ENCODE measurements around the gene DIRAS1. TPM values are rescaled to one million over a fixed set of nuclear protein-coding genes. Genes with fewer than 3 reads are reported as not detected.
A peak's percentile ranks its signal among the peaks of the same experiment; 100 is the strongest.
"Not testable (repeated sequence)": the region's sequence is repeated elsewhere in the genome, so short reads cannot be mapped to it uniquely, and the experiment has no call there.

DIRAS1 gene
- total RNA-seq, 1 donor from 2014 or later, result 23.1 TPM

DNA sequence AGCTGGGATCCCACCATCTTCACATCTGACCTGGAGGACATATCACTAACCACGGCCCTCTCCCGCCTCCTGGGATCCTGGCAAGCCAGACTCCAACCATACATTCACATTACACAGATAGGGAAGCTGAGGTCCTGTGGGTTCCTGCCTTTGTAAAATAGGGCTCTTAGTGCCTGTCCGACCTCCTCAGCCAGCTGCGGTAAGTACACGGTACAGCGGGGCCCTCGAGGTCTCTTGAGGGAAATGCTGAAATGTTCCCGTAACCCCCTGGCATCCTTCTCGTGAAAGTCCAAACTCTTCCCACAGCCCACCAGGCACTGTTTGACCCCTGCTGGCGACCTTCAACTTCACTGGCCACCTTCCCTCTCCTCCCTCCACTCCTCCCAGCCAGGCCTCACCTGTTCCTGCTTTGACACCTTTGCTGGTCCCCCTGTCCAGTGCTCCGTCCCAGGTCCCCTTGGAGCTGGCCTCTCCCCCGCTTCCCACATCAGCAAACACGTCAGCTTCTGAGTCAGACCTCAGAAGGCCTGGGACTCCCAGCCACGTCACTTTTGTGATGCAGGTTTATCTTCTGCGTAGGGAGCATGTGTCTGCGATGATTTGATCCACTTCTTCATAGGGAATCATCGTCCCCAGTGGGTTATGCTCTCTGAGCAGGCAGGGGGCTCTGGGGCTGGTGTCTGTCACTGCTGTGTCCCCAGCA is 9.8 kb downstream of the DIRAS1 start:
- DNase-seq, result no peak

DNA sequence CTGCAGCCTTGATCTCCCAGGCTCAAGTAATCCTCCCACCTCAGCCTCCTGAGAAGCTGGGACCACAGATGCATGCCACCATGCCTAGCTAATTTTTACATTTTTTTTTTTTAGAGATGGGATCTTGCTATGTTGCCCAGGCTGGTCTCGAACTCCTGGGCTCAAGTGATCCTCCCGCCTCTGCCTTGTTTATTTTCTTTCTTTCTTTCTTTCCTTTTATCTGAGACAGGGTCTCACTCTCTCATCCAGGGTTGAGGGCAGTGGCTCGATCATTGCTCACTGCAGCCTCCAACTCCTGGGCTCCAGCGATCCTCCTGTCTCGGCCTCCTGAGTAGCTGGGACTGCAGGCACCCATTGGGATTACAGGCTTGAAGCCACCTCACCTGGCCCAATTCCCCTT is 14.9 kb downstream of the DIRAS1 start:
- no peak for DNase-seq

DNA sequence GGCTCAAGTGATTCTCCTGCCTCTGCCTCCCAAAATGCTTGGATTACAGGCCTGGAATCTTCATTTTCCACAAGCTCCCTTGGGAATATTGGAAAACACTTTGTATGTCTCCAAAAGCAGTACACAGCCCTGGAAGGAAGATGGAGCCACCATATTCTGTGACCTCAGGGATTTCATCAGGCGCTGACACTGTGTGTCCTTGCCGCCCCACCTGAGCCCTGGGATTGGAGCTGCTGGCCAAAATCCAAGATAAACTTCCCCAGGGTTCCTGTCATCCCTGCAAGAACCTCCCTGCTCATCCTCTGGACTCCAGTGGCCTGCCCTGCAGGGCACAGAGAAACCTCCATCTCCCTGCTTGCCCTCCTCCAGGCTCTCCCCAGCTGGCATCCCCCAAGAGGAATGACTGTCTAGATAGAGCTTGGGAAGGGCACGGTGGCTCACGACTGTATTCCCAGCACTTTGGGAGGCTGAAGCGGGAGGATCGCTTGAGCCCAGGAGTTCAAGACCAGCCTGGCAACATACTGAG is 17.4 kb downstream of the DIRAS1 start:
- no peak for DNase-seq

DNA sequence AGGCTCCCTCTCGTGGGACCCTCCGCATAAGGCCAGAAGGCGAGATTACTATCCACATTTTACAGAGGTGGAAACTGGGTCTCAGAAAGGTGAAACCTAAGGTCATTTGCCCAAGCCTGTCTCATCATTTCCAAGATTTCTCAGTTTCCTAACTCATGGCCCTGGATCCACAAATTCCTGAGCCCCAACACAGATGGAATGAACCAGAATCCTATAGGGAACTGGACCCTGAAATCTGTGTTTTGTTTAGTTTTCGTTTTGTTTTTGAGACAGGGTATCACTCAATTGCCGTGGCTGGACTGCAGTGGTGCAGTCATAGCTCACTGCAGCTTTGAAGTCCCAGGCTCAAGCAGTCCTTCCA is 18.1 kb downstream of the DIRAS1 start:
- DNase-seq, result no peak

DNA sequence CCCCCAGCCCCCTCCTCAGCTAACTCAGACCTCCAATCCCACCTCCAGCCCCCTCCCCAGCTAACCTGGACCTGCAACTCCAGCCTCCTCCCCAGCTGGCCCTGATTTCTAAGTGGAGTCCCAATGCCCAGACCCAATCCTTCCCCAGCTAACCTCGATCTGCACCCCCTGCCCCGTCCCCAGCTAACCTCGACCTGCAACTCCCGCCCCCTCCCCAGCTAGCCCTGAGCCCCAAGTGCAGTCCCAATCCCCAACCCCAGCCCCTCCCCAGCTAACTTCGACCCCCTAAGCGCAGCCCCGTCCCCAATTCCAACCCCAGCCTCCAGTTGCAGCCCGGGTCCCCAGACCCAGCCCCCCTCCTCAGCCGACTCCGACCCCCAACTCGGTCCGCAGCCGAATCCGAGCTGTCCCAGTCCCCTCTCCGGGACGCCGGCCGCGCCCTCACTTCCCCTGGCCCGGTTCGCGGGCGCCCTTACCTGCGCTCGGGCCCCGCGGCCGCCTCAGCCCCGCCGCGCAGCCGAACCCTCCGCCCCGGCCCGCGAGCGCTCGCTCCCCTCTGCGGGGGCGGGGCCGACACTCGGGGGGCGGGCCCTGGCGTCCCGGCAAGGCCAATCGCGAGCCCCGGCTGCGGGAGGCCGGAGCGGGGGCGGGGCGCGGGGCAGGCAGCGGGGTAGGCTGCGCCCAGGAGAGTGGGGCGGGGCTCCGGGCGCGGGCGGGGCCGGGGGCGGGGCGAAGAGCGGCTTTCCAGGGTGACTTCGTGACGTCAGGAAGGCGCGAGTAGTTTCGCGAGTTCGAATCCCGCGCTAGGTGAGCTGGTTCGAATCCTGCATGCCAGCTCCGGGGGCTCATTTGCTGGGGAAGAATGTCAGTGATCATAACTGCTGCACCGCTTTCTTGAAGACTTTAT is 18.7 kb downstream of the DIRAS1 start, which contains the start of gene GNG7:
Gene GNG7 (minus strand): TSS at position 525 of the 907 bp plus-strand sequence. CDS start 182,006 bp downstream, outside the sequence.
- DNase-seq, result peak; percentile 93

DNA sequence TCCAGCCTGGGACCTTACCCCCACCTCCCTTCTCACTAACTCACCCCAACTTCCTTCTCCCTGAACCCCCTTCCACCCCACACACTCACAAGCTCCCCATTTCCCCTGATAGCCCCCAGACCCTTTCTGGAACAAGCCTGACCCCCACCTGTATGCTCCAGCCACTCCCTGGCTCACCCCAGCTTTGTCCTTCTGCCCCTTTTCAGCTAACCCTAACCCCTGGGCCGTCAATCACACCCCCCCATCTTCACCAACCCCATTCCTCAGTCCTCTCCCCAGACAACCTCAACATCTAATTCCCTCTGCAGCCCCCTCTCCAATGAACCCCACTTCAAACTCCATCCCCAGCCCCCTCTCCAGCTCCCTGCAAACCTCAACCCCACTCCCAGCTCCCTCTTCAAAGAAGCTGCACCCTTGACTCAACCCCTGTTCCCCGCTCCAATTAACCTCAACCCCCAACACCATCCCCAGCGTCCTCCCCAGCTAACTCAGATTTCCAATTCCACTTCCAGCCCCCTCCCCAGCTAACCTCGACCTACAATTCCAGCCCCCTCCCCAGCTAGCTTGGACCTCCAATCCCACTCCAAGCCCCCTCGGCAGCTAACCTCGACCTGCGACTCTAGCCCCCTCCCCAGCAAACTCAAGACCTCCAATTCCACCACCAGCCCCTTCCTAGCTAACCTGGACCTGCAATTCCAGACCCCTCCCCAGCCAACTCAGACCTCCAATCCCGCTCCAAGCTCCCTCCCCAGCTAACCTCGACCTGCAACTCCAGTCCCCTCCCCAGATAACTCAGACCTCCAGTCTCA is 19.6 kb downstream of the DIRAS1 start:
- no peak for DNase-seq

DNA sequence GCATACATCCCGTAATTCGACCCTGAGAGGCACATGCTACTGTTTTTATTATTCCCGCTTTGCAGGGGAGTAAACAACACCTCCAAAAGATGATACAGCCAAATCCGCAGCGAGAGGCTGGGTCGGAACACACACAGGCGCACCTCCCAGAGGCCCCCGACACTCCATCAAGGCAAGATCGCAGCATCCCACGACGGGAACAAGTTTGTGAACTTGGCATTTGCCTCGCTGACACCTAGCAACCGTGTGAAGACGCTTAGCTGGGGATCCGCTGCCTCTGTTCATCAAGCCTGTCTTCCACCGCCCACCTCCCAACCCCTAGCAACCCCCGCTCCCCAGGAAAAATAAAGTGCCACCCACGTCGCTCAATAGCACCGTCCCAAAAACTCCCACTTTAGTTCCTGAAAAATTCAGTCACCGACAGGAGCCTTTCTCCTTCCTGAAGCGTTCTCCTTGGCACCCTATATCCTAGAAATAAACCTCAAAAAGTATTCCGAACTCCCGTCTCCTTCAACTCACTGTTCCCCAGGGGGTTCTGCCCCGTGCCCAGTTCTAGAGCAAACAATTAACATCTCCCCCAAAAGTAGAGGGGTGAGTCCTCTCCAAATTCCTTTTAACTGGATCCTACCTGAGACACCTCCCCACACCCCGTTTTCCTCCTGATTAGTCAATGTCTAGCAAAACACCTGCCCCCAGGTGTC is 20.4 kb downstream of the DIRAS1 start:
- DNase-seq, result no peak

DNA sequence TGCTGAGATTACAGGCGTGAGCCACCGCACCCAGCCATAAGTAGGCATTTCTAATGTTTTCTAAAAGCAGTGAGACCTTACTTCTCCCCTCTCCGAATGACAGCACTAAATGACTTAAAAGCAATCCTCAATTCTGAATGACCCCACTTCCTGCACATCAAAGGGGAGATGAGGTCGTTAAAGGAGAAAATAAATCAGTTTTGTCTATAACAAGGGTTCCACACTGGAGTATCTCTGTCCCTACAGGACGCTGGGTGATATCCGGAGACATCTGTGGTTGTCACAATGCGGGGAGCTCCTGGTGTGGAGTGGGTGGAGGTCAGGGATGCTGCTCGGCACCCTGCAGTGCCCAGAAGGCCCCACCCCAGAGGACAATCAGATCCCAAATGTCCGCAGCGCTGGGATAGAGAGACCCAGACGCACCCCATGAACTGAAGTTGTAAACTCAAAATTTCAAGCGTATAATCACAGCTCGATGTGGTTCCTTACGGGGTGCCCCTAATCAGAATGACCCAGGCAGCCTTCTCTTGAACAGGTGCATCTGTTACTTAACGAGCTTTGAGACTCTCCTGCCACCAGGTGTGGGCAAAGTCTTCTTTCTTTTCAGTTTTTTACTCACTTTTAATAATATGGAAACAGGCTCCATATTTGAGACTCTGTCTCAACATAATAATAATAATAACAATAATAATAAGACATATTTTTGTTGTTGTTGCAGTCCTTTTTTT is 21.6 kb downstream of the DIRAS1 start:
- DNase-seq, result no peak

DNA sequence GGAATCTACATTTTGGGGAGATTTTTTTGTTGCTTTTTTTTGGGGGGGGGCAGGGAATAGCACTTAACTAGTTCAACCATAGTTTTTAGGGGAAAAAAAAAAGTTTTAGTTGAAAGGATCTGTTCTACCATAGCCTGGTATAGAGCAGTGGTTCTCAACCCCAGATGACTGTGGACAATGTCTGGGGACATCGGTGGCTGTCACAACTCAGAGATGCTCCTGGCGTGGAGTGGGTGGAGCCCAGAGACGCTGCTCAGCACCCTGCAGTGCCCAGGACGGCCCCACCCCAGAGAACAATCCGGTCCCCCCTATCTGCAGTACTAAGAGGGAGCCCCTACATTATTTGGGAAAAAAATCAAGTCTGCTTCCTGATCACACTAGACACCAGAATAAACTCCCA is 27.0 kb downstream of the DIRAS1 start:
- DNase-seq, result no peak

DNA sequence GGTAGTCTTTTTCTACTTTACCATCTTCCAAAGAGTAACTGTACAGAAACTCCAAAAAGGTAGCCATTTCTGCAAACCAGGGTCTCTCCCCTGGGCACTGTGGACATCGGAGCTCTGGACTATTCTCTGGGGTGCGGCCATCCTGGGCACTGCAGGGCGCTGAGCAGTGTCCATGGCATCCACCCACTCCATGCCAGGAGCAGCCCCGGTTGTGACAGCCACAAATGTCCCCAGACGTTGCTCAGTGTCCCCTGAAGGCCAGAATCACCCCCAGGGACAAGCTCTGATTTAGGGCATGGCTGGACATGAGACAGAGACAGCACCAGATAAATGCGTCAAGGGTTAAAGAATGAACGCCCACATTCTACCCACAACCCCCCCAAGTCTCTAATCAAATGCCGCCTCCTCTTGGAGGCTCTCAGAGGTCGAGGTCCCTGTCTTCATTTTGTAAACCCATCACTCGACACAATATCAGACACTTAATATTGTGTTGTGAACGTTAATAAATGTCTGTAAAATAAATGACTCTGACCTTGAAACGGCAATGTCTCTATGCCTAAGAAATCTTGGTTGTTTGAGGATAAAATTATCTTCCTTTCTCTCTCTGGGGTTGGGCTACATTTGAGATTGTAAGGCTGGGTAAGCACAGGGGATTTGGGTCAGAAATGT is 27.5 kb downstream of the DIRAS1 start:
- no peak for DNase-seq

DNA sequence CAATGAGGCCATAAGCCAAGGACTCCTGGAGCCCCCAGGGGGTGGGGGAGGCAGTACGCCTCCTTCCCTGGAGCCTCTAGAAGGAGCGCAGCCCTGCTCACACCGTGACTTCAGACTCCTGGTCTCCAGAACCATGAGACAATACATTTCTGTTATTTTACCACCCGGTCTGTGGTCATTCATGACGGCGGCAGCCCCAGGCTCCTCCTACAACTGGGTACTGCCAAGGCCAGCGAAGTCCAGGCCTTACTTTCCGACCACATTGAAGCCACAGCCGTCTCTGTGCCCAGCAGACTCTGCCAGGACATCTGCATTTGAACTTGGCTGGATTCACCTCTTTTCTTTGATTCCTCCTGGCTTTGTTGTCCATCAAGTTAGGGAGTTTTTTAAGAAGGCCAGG is 29.2 kb downstream of the DIRAS1 start:
- peak; percentile 66 for DNase-seq

DNA sequence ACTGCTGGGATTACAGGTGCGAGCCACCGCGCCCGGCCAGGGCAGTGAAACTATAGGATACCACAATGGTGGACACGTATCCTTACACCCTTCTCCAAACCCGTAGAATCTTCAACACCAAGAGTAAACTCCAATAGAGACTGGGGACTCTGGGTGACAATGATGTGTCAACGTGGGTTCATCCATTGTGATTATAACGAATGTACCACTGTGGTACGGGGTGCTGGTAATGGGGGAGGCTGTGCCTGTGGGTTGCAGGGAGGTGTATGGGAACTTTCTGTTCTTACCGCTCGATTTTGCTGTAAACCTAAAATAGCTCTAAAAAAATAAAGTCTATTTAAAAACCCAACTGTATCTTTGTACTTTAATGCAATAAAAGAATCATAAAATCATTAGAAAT is 30.3 kb downstream of the DIRAS1 start:
- DNase-seq, result no peak

DNA sequence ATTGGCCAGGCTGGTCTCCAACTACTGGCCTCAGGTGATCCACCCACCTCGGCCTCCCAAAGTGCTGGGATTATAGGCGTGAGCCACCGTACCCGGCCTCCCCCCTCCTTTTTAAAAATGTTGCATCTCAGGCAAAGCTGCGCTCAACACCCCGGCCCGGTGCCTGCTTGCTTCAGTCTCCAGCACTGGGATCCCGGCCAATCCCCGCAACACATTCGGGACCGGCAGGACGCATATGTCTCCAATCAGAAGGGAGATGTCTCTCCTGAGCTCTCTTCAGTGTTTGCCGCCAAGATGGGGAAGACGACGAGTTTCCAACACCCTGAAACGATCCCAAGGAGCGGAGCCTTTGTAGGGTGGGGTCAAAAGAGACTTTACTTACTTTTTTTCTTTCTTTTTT is 34.8 kb downstream of the DIRAS1 start:
- DNase-seq, result no peak

DNA sequence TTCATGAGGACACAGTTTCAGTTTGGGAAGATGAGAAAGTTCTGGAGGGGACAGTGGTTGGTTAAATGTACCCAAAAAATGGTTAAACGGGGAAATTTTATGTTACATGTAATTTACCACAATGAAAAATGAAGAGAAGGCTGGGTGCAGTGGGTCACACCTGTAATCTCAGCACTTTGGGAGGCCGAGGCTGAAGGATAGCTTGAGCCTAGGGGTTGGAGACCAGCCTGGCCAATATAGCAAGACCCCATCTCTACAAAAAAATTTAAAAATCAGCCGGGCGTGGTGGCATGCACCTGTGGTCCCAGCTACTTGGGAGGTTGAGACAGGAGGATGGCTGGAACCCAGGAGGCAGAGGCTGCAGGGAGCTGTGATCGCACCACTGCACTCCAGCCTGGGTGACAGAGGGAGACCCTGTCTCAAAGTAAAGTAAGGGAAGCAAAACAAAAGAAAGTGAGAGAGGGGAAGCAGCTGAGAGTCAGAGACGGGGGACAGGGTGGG is 35.9 kb downstream of the DIRAS1 start:
- no peak for DNase-seq

DNA sequence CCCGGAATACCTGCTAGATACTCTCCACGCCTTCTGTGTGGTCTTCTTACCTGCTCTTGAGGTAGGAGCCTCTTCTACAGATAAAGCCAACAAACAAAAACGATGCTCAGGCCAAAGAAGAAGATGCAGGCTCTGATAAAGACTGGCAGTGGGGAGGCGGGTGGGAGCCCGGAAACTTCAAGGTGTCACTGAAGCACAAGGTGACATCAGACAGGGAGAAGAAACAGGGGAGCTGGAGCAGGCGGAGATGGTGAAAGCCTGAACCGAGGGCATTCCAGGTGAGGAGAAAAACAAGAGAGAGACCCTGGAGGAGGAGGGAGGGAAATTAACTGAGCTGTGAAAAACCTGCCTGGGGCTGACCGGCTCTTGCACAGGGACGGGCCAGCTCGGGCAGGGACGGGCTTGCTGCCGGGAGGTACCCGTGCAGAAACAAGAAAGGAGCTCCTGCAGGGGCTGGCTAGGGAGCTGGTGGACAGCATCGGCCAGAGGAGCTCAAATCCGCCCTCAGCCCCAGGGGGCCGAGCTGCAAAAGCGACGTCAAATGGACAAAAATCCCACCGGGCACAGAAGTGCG is 37.7 kb downstream of the DIRAS1 start:
- no peak for DNase-seq

DNA sequence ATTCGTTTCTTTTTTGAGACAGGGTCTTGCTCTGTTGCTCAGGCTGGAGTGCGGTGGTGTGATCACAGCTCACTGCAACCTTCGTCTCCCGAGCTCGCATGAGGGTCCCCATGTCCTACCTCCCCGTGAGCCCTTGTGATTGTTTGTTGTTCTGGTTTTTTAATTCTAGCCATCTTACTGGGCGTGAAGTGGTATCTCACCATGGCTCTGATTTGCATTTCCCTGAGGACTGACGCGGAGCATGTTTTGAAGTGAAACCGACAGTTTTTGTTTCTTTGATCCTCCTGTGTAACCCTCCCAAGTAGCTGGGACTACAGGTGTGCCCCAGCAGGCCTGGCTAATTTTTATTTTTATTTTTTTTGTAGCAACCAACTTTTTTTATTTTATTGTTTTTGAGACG is 40.4 kb downstream of the DIRAS1 start:
- no peak for DNase-seq

DNA sequence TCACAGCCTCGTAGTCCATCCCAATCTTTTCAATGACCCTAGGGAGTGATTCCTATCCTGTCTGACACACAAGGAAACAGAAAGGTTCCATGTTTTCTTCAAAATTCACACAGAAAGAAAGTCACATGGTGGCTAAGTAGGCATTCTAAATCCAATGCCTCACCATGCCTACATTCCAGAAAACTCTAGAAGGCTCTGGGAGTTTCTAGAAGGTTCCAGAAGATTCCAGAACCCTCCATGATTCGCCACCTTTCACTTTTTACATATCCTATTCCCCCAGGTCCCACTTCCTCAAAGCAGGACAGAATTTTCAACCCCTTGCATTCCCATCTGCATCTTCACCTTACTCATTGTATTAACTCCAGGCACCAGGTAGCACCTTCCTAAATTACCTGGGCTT is 41.7 kb downstream of the DIRAS1 start:
- no peak for DNase-seq

DNA sequence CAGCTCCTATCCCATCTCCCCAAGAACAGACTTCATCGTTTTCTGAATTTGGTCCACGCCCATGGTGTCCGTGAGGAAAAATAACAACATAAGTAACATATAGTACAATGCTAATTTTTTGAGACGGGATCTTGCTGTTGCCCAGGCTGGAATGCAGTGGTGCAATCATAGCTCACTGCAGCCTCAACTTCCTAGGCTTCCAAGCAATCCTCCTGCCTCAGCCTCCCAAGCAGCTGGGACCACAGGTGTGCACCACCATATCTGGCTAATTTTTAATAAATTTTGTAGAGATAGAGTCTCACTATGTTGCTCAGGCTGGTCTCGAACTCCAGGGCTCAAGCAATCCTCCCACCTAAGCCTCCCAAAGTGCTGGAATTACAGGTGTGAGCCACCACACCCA is 42.2 kb downstream of the DIRAS1 start:
- DNase-seq, result not testable (repeated sequence)

DNA sequence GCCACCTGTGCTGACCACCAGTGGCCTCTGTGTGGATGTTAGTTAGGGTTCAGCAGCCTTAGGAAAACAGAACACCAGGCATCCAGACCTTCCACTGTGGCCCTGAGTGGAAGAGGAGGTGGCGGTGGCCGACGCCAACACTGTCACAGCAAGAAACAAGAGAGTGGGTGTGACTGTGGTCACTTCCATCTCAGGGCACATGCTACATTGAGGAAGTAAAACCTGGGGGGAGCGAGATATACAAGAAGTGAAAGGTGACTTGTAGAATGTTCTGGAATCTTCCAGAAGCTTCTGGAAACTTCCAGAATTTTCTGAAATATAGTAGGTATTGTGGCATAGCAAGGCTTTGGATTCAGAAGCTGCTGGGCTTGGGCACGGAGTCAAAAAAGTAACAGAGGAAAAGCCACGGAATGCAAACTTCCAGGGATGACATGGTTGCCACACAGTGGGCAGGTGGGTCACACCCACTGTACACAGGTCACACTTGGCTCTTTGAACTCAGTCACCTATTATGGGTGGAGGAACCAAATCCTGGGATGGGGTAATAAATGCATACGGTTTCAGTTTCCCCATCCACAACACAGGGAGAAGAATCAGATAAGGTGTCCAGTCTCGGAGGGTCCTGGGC is 43.0 kb downstream of the DIRAS1 start:
- no peak for DNase-seq

DNA sequence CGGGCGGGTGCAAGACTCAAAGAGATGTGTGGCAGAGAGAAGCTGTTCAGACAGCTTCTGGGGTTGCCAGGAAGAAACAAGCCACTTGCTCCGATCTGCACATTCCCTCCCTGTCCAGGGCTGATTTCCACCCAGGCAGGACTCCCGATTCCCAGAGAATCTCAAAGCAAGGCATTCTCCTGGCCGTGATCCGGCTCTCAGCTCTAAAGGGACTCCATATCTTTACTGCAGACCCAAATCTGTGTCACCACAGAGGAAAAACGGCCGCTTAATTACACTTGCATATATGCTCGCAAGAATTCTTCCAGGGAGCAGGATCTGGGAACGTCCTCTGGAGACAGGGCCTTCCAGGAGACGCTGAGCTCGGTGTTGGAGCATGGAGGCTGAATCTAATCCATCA is 44.3 kb downstream of the DIRAS1 start:
- no peak for DNase-seq

All from occipital lobe (tissue), 2 donors.